HUES64 (cell line): ENCODE measurements around the gene DCDC1.

ENCODE experiments used
- H3K27ac ChIP-seq: 2 replicates; pipeline ENCODE4 v1.7.0; 2013; ENCODE audit warnings: low read depth, low read length, inconsistent platforms
- H3K27me3 ChIP-seq: 2 replicates; pipeline ENCODE4 v1.6.1; 2013; ENCODE audit warnings: mild to moderate bottlenecking, low read length; ENCODE audit not compliant: insufficient read depth
- H3K36me3 ChIP-seq: 2 replicates; pipeline ENCODE4 v1.6.1; 2013; ENCODE audit warnings: mild to moderate bottlenecking, low read length; ENCODE audit not compliant: insufficient read depth
- H3K4me1 ChIP-seq: 2 replicates; pipeline ENCODE4 v1.6.1; 2013; ENCODE audit warnings: mild to moderate bottlenecking, low read length, moderate library complexity; ENCODE audit not compliant: insufficient read depth
- H3K4me3 ChIP-seq: 2 replicates; pipeline ENCODE4 v1.5.1; 2013; ENCODE audit warnings: mild to moderate bottlenecking, low read length, moderate library complexity
- H3K9ac ChIP-seq: 2 replicates; pipeline ENCODE4 v1.6.1; 2013; ENCODE audit warnings: mild to moderate bottlenecking, low read depth, low read length
- H3K9me3 ChIP-seq: 2 replicates; pipeline ENCODE4 v1.6.1; 2013; ENCODE audit warnings: low read depth, low read length; ENCODE audit not compliant: insufficient read depth
- WGBS: fragments of 150-250, 120-280 bp; methylation state at CpG from one replicate; pipeline ENCODE4 v1.1.7; 2013; ENCODE audit warnings: missing lambda C conversion rate; 5-methylcytosine and 5-hydroxymethylcytosine counted together

The DCDC1 gene

DNA sequence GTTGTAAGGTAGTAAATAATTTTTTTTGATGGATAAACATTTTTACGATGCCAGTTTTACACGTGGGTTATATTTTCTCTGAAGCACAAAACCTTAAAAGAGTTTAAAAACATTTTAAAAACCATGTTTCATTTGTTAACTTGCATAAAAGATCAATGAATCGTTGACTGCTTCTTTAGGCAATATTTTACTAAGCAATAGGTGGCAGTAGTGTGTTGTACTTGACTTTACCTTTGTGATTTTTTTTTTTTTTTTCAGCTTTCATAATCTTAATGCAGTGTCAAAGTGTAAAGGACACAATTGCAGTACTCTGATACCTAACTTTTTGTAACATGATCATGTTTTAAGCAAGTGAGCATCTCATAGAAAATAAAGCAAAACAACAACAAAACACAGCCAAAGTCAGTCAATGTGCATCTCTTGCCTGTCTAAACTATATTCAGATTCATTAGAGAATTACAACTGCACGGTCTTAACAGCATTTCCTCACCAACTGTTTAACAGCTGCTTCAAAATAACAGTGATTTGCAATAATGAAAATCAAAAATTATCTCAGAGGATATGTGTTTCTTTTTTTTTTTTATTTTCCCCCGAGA is 27.8 kb upstream of the DCDC1 start:
- Histone ChIP-seq H3K27ac (no peak overlapping the region), H3K4me1 (no peaks in the 10 kb centered on the region), H3K36me3 (peaks cover 16% of the 10 kb centered on the region; the same call in 1 of the 2 replicates), H3K4me3 (no peak overlapping the region), H3K9me3 (peaks cover 7% of the 10 kb centered on the region; the same call in 1 of the 2 replicates), H3K9ac (no peak overlapping the region), H3K27me3 (no peaks in the 10 kb centered on the region)
- WGBS: 83% methylated on average over 3 of the region's 5 CpGs

DNA sequence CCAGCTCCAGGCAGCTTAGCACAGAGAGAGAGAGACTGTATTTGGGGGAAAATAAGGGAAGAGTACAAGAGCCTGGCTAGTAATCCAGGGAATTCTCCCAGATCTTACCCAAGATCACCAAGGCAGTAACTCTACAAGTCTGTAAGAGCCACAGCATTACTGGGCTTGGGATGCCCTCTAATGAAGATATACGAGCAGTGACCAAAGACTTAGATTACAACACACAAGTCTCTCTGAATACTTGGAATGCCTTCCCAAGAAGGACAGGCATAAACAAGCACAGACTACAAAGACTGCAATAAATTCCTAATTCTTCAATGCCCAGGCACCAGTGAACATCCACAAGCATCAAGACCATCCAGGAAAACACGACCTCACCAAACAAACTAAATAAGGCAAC is 17.8 kb upstream of the DCDC1 start:
- H3K27me3 ChIP-seq: no peaks in the 10 kb centered on the region
- no peaks in the 10 kb centered on the region; the same call in 1 of the 2 replicates for H3K36me3 ChIP-seq
- no peak overlapping the region for H3K4me3 ChIP-seq
- H3K27ac ChIP-seq: no peak overlapping the region
- H3K9ac ChIP-seq: no peak overlapping the region
- no peaks in the 10 kb centered on the region for H3K9me3 ChIP-seq
- 94% methylated on average over 2 of the region's 2 CpGs for WGBS
- peaks cover 11% of the 10 kb centered on the region for H3K4me1 ChIP-seq

DNA sequence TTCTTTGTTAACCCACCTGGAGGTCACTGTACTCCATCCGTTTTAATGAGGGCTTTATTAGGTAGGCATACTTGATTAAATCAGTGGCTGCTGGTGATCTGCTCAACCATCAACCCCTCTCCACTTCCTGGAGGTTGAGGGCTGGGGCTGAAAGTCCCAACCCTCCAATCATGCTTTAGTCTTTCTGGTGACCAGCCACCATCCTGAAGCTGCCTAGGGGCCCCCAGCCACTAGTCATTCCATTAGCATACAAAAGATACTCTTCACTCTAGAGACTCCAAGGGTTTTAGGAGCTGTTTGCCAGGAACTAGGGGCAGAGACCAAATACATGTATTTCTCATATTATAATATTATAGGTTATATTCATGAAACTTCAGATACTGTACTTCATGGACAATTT is 13.6 kb upstream of the DCDC1 start:
- H3K27me3 ChIP-seq: no peaks in the 10 kb centered on the region
- no peaks in the 10 kb centered on the region for H3K9me3 ChIP-seq
- H3K9ac ChIP-seq: no peak overlapping the region
- peaks cover 12% of the 10 kb centered on the region for H3K4me1 ChIP-seq
- 82% methylated on average over 1 of the region's 1 CpG for whole genome bisulfite sequencing
- no peak overlapping the region for H3K4me3 ChIP-seq
- H3K36me3 ChIP-seq: no peaks in the 10 kb centered on the region; the same call in 1 of the 2 replicates
- no peak overlapping the region for H3K27ac ChIP-seq

DNA sequence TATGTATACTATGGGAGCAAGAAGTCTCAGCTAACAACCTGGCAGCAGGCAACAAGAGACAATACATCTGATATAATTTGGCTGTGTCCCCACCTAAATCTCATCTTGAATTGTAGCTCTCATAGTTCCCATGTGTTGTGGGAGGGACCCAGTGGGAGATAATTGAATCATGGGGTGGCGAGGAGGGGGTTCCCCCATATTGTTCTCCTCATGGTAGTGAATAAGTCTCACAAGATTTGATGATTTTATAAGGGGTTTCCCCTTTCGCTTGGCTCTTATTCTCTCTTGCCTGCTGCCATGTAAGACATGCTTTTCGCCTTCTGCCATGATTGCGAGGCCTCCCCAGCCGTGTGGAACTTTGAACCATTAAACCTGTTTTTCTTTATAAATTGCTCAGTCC is 6.3 kb upstream of the DCDC1 start:
- peaks cover under 1% of the 10 kb centered on the region; the same call in 1 of the 2 replicates for H3K4me1 ChIP-seq
- H3K27me3 ChIP-seq: no peaks in the 10 kb centered on the region
- no peak overlapping the region for H3K9ac ChIP-seq
- H3K27ac ChIP-seq: no peak overlapping the region
- WGBS: 90% methylated on average over 5 of the region's 5 CpGs
- no peaks in the 10 kb centered on the region for H3K9me3 ChIP-seq
- H3K4me3 ChIP-seq: no peak overlapping the region
- peaks cover 4% of the 10 kb centered on the region; the same call in 1 of the 2 replicates for H3K36me3 ChIP-seq

DNA sequence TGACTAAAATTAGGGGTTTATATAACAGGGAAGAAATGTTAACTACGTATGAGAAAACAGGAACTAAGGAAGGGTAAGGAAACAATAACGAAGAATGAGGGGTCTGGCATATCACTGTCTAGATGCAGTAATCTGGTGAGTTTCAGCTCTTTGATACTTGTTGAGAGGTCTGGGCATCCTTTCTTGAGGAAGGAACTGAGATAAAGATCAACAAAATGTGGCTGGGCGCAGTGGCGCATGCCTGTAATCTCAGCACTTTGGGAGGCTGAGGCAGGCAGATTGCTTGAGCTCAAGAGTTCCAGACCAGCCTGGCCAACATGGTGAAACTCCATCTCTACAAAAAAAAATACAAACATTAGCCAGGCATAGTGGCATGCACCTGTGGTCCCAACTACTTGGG is 2.7 kb downstream of the DCDC1 start:
- peaks cover 14% of the 10 kb centered on the region; the same call in 1 of the 2 replicates for H3K4me1 ChIP-seq
- H3K4me3 ChIP-seq: no peak overlapping the region
- H3K27me3 ChIP-seq: no peaks in the 10 kb centered on the region
- H3K9me3 ChIP-seq: no peaks in the 10 kb centered on the region
- no peaks in the 10 kb centered on the region for H3K36me3 ChIP-seq
- 95% methylated on average over 4 of the region's 4 CpGs for WGBS
- H3K27ac ChIP-seq: no peak overlapping the region
- H3K9ac ChIP-seq: no peak overlapping the region

DNA sequence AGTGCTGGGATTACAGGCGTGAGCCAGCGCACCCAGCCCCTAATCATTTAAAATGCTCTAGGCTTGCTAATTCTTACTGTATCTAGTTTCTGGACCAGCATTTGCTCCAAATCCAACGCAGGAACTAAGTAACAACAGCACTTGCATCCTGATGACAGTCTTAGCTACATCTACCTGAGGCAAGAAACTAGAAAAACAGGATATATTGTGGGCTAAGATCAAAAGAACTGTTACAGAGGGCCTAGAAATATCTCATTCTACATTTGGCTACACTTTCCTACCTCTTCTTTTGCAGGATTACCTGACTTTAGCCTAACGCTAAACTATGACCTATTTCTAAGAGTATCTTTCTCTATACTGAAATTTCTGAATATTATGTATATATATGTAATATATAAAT is 7.8 kb downstream of the DCDC1 start:
- H3K9me3 ChIP-seq: no peaks in the 10 kb centered on the region
- 94% methylated on average over 4 of the region's 4 CpGs for WGBS
- H3K27ac ChIP-seq: no peak overlapping the region
- no peaks in the 10 kb centered on the region for H3K27me3 ChIP-seq
- H3K4me1 ChIP-seq: 0 out of 2 replicates have a peak, but pooled peaks cover 7% of the 10 kb centered on the region
- H3K36me3 ChIP-seq: no peaks in the 10 kb centered on the region
- H3K4me3 ChIP-seq: no peak overlapping the region
- no peak overlapping the region for H3K9ac ChIP-seq

DNA sequence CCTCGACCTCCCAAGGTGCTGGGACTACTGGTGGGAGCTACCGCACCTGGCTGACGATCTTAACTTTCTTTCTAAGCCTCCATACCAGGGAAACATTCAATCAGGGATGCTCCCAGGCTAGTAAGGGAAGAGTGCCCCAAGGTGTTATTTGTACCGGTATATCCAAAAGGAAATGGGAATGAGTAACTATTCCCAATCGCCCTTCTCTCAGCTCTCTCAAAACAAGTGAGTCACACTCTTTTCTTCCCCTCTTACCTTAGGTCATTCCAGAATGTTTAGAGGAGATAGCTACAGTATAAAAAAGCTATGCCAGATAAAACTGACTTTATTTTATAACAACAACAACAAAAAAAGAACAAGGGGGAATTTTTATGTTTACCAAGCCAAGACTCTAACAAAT is 13.7 kb downstream of the DCDC1 start:
- H3K4me3 ChIP-seq: no peak overlapping the region
- no peaks in the 10 kb centered on the region for H3K36me3 ChIP-seq
- WGBS: 91% methylated on average over 4 of the region's 5 CpGs
- no peaks in the 10 kb centered on the region; the same call in 1 of the 2 replicates for H3K4me1 ChIP-seq
- no peaks in the 10 kb centered on the region for H3K27me3 ChIP-seq
- no peaks in the 10 kb centered on the region for H3K9me3 ChIP-seq
- no peak overlapping the region for H3K27ac ChIP-seq
- no peak overlapping the region for H3K9ac ChIP-seq

DNA sequence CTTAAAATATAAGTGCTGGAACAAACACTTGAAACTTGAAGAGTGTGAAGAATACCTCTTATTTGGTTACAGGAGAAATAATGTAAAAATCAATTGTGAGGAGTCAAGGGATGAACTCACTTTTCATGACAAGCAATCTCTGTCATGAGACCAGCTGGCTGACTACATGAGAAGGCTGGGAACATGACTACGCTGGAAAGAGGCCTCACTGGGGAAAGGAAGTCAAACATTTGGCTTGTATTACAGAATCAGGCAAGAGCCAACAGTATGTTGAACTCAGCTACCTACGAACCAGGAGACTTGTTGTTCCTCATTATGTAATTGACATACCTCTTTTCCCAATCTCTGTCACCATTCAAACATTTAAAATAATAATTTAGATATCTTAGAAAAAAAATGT is 14.4 kb downstream of the DCDC1 start:
- H3K9me3 ChIP-seq: no peaks in the 10 kb centered on the region
- H3K4me3 ChIP-seq: no peak overlapping the region
- H3K9ac ChIP-seq: no peak overlapping the region
- H3K27ac ChIP-seq: no peak overlapping the region
- WGBS: 93% methylated on average over 2 of the region's 2 CpGs
- no peaks in the 10 kb centered on the region for H3K36me3 ChIP-seq
- no peaks in the 10 kb centered on the region for H3K27me3 ChIP-seq
- no peaks in the 10 kb centered on the region; the same call in 1 of the 2 replicates for H3K4me1 ChIP-seq

DNA sequence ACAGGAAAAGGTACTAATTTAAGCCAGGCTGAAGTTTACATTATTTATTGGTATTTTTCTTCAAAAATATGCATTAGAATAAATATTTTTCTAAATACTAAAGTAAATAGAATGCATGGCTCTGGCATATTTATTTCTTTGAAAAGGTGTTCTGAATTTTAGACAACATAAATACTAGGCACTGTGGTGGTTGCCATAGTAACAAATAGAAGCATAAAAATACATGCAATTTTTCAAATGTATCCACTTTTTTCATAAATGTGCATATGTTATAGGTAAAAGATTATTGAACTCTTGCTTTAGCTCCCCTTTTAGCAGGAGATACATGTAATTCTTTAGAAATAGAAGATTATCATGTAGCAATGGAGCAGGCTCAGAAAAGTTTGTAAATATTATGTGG is 18.4 kb downstream of the DCDC1 start:
- no peaks in the 10 kb centered on the region; the same call in 1 of the 2 replicates for H3K4me1 ChIP-seq
- no peaks in the 10 kb centered on the region for H3K27me3 ChIP-seq
- no peaks in the 10 kb centered on the region for H3K36me3 ChIP-seq
- H3K9me3 ChIP-seq: no peaks in the 10 kb centered on the region
- H3K9ac ChIP-seq: no peak overlapping the region
- H3K27ac ChIP-seq: no peak overlapping the region
- no peak overlapping the region for H3K4me3 ChIP-seq

DNA sequence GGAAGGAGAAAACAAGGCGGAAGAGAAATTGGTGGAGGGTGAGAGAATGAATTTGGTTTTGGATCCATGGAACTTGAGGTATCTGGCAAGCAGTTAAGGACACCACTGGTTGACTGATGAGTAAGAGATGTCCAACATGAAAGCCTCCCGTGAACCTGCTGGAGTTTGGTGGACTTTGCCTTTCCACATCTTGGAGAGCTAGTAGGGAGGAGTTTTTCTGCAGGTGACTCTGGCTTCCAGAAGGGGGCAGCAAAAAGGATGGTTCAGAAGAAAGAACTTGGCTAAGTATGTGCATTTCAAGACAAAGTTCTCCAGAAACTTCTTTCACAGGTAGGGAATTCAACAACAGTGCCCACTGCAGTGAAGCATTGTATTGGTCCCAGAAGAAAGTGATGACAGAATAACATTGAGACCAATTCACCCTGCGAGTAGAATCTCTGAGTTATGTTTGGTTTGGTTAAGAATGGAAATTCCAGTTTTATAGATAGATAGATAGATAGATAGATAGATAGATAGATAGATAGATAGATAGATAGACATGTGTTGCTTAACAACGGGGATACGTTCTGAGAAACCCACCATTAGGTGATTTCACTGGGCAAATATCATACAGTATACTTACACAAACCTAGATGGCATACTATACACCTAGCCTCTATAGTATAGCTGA is 28.5 kb downstream of the DCDC1 start:
- Histone ChIP-seq H3K36me3 (no peaks in the 10 kb centered on the region), H3K27me3 (no peaks in the 10 kb centered on the region), H3K4me1 (no peaks in the 10 kb centered on the region), H3K4me3 (no peak overlapping the region), H3K9me3 (no peaks in the 10 kb centered on the region), H3K9ac (no peak overlapping the region), H3K27ac (no peak overlapping the region)
- 89% methylated on average over 5 of the region's 5 CpGs for WGBS

DNA sequence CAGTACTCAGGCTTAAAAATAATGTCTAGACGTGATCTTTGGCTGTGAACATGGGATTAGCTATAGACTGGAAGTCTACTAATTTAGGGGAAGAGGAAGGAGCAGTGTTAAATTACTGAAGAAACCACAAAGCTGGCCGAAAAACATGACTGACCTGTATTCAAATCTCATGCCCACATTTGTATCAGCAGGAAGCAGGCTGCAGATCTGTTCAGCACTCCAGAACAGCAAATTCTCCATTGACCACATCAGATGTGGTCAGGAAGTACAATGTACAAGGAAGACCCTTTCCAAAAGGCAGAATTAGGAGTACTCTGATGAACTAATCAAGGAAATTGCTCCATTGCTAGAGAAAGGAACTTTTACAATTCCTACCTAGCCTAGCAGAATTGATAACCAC is 31.7 kb downstream of the DCDC1 start:
- 90% methylated on average over 2 of the region's 2 CpGs for WGBS
- H3K4me3 ChIP-seq: no peak overlapping the region
- no peaks in the 10 kb centered on the region for H3K27me3 ChIP-seq
- no peaks in the 10 kb centered on the region for H3K36me3 ChIP-seq
- H3K9me3 ChIP-seq: peaks cover 15% of the 10 kb centered on the region
- no peak overlapping the region for H3K9ac ChIP-seq
- no peak overlapping the region for H3K27ac ChIP-seq
- no peaks in the 10 kb centered on the region for H3K4me1 ChIP-seq
